HCEC 1CT (cell line): ENCODE measurements around the gene PLSCR2.
"Not testable (repeated sequence)": the region's sequence is repeated elsewhere in the genome, so short reads cannot be mapped to it uniquely, and the experiment has no call there.

Experiments used
- DNase-seq: peaks from one replicate; pipeline ENCODE4 v3.0.0-alpha.2; 2017

PLSCR2 gene

DNA sequence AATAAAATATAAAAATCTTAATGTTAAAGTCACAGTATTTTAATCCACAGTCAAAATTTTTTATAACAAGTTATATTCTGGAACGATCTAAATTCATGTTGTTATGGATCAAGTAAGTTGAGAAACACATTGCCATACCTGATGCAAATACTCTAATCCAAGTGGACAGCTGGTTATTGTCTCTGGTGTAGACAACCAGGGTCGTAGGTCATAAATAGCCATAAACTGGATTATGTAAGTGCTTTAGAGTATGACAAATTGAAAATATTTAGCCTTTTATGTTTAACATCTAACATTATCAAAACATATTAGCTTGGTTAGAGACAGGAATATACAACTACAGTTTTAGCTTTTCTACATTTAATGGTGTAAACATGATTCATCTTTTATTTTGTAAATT lies 53.0 kb downstream of the PLSCR2 start:
- peak; percentile 2 for DNase-seq

DNA sequence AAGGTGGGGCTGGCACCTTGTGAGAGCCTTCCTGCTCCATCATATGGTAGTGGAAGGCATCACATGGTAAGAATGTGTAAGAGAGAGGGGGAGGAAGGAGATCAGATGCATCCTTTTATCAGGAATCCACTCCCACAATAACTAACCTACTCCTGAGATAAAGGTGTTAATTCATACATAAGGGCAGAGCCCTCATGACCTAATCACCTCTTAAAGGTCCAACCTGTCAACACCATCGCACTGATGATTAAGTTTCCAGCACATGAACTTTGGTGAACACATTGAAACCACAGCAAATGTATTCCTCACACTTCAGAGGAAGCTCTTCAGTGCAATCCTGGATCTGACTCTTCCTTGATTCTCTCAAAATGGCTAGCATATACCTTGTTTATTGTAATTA lies 55.4 kb downstream of the PLSCR2 start:
- DNase-seq = no peak

DNA sequence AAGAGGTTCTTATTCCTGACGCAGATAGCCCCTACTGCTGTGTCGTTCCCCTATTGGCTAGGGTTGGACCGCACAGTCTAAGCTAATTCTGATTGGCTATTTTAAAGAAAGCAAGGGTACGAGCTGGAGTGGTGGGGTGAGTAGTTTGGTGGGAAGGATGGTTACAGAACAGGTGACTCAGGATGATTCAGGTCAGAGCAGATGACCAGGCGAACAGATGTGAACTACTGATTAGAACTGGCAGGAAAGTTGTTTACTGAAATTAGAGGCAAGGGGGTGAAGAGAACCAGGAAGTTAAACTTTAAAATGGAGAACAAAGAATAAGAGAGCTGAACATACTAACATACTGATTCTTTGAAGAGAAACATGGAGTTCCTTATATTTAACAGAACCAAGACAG lies 56.6 kb downstream of the PLSCR2 start:
- DNase-seq = not testable (repeated sequence)

DNA sequence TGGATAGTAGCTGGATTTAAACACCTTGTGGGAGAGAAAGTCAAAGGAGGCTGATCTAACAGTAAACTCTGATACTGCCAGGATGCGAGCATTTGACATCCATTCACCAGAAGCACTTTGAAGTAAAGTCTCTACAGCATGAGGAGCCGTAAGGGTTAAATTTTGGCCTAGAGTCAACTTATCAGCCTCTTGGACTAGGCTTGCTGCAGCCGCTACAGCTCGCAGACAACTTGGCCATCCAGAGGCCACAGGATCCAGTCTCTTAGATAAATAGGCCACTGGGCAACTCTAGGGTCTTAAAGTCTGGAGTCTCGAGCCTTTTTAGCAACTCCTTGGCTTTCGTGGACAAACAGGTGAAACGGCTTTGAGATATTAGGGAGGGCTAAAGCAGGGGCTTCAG lies 61.4 kb downstream of the PLSCR2 start:
- DNase-seq = no peak

DNA sequence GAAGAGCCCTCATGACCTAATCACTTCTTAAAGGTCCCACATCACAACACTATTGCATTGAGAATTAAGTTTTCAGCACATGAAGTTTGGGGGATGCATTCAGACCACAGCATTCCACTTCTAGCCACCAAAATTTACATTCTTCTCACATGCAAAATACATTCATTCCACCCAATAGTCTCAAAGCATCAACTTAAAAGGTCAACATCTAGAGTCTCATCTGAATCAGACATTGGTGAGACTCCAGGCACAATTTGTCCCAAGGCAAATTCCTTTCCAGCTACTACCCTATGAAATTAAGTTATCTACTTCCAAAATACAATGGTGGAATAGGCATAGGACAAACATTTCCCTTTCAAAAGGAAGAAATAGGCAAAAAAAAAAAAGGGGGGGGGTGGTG lies 64.9 kb downstream of the PLSCR2 start:
- DNase-seq = no peak

DNA sequence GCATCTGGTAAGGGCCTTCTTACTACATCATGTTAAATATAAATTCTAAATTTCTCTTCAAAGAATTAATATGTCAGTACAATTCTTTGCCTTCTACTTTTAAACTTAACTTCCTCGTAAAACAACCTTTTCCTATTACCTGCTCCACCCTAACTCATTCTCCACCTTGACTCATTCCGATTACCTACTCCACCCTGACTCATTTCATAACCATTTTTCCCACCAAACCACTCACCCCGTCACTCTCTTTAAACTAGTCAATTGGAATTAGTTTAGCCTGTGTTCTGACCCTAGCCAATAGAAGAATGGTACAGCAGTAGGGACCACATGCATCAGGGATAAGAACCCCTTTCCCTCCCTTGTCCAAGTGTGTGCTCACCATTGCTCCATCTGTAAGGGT lies 65.6 kb downstream of the PLSCR2 start:
- no peak for DNase-seq

DNA sequence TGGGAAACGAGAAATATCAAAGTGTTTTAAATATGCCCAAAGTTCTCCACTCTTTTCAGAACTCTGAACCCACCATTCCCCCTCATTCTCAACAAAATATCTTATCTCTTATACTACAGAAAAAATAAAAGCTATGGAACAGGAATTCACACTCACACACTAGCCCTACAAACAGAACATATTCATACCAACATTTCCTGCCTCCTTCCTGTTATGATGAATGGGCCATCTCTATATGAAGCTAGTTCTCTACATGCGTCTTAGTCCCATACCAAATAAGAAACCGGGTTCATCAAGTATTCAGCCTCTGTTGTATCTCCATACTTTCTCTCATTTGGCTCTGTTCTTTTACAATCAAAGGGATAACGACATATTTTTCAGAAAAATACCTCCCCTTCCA lies 72.6 kb downstream of the PLSCR2 start:
- DNase-seq = no peak

DNA sequence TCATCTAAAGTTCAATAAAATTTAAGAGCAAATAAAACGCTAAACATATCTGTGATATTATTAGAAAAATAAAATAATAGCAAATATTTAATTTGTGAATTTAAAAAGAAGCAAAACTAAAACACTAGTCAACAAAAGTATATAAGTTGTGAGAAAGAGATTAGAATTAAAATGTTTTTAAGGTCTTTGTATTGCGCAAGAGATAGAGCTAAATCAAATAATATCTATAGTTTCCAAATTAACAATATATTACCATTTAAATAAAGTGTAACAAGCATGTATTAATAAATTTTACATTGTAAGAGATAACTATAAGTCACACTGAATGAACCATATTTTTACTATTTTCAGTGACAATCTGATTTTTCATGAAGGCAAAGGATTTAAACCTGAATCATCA lies 74.2 kb downstream of the PLSCR2 start:
- no peak for DNase-seq

DNA sequence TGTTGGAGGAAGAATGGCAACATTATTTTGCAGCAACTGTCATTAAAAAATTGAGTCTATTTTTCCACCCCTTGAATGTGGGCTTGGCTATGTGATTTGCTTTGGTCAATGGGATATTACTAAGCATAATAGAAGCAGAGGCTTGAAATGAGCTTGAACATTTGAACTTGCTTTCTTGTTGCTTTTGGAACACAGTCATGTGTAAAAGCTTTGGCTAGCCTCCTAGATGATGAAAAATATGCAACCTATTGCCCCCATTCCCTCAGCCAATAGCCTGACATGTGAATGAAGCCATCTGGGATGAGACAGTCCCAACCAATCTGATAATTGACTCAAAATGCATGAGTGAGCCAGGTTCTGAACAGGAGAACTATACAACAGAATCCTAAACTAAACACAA lies 78.4 kb downstream of the PLSCR2 start:
- DNase-seq = peak; percentile 94

DNA sequence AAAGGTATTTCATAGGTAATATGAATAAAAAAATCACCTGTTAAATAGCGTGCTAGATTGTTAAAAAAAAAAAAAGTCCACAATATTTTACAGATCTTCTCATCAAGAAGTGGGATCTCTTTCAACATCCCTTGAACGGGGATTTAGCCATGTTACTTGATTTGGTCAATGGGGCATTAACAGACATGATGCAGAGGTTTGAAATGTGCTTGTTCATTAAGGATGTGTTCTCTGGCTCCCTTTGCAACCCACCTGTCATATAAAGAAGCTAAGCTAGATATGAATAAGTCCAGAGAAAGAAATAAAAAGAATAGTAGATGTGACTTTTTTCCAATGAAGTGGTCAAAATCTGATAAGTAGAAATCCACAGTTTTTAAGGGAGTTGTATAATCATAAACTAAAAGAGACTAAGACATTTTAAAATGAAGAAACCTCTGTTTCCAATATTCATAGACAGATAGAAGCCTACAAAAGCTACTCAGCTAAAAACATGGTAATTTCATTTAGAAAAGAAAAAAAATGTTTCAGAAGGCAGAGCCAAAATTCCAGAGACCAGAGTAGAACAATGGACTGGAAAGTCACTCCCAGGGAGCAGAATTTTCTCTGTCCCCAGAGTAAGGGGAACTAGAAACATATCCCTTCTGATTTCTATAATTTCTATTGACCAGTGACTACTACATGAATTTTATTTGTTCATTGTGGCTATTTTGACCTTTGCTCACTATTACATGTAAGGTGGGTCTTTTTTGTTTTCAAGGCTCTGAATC lies 79.2 kb downstream of the PLSCR2 start:
- DNase-seq = peak; percentile 11

DNA sequence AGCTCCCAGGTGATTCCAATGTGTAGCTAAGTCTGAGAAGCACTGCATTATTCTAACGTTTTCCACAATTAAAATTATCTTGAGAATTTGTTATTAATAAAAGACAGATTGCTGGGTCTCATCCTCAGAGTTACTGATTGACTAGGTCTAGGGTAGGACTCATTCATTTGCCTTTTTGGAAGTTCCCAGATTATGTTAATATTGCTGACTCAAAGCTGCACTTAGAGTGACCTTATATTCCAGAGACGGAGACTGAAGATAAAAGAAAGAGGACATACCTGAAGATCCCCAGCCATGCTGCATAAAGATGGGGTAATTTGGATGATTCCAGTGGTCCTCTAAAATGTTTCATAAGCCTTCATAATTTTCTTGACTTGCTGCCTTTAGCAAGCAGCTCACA lies 81.8 kb downstream of the PLSCR2 start:
- no peak for DNase-seq

DNA sequence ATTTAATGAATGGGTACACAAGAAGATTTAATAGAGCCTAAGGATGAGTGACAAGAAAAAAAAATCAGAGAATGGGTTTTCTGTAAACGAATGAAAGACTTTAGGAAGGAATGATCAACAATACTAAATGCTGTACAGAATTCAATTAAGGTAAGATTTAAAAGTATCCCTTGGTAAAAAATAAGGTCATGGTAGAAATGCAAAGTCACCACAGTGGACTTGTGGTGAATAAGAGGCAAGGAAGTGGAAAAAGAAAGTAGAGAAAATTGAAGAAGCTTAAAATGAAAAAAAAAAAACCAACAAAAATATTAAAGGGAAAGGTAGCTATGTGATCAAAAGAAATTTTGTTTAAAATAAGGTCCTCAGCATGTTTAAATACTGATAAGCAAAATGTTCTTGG lies 82.4 kb downstream of the PLSCR2 start:
- DNase-seq = no peak

DNA sequence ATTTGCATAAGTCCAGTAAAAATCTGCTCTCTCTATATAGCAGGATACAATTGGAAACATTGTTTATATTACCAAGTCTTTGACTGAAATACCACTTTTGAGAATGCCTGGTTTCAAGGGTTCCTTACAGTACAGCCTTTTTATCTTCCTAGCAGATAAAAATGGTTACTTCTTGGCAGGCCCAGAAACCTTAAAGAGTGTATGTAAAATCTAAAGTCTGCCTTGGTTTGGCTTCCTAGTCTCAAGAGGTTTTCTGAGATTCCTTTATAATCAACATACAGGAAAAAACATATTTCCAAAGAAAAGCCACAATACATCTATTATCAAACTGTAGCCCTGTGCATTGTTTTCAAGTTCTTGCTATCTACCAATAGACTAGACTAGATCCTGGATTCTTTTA lies 84.6 kb downstream of the PLSCR2 start:
- no peak for DNase-seq
